Keratinocyte (primary cell): Measurements from ENCODE around the gene ASAP3. TPM values are rescaled to one million over a fixed set of nuclear protein-coding genes. Genes with fewer than 3 reads are reported as not detected.

Experiments used
- DNase-seq: peaks from one replicate; pipeline ENCODE4 v3.0.0-alpha.2; 2011; ENCODE audit warnings: low read depth, missing footprints, low spot score
- FAIRE-seq: peaks from 2 replicates; lab custom pipeline; 2011; peaks lifted over from hg19 to GRCh38; lab: Jason Lieb, UNC
- H2AFZ ChIP-seq: 2 replicates; pipeline ENCODE4 v1.6.0; 2012; ENCODE audit warnings: low read length, control low read depth, inconsistent platforms; ENCODE audit not compliant: control insufficient read depth
- H3K27ac ChIP-seq: 2 replicates; pipeline ENCODE4 v1.5.1; 2011; ENCODE audit warnings: low read length; ENCODE audit not compliant: control insufficient read depth, insufficient read depth
- H3K27me3 ChIP-seq: 3 replicates; pipeline ENCODE4 v1.6.0; 2011; ENCODE audit warnings: low read length; ENCODE audit not compliant: control insufficient read depth, insufficient read depth; ENCODE audit errors: extremely low read depth
- H3K36me3 ChIP-seq, 2 experiments: 2 replicates in 1 of 2; 3 replicates in 1 of 2; pipeline ENCODE4 v1.5.1; 2011; ENCODE audit warnings: low read length in 2 of 2, mild to moderate bottlenecking in 1 of 2; ENCODE audit not compliant: control insufficient read depth in 2 of 2, insufficient read depth in 2 of 2; ENCODE audit errors: extremely low read depth in 1 of 2
- H3K4me1 ChIP-seq: 3 replicates; pipeline ENCODE4 v1.5.1; 2011; ENCODE audit warnings: low read length; ENCODE audit not compliant: control insufficient read depth, insufficient read depth; ENCODE audit errors: extremely low read depth
- H3K4me2 ChIP-seq: 3 replicates; pipeline ENCODE4 v1.6.0; 2011; ENCODE audit warnings: low read depth, low read length; ENCODE audit not compliant: control insufficient read depth, insufficient read depth; ENCODE audit errors: extremely low read depth
- H3K4me3 ChIP-seq, 3 experiments: fragments of 200-600 bp in 1 of 3; sonication (generic) in 1 of 3; 2 replicates in 2 of 3; 3 replicates in 1 of 3; pipeline ENCODE4 v1.5.1; 2011 to 2016; ENCODE audit warnings: low read length in 3 of 3, mild to moderate bottlenecking in 3 of 3, control low read depth in 2 of 3, inconsistent platforms in 1 of 3, low read depth in 1 of 3, mixed read lengths in 1 of 3, mixed run types in 1 of 3, moderate library complexity in 1 of 3; ENCODE audit not compliant: control insufficient read depth in 2 of 3, insufficient read depth in 2 of 3; ENCODE audit errors: extremely low read depth in 1 of 3
- H3K79me2 ChIP-seq: 2 replicates; pipeline ENCODE4 v1.6.0; 2012; ENCODE audit warnings: low read length; ENCODE audit not compliant: control insufficient read depth, insufficient read depth
- H3K9ac ChIP-seq: 3 replicates; pipeline ENCODE4 v1.6.0; 2011; ENCODE audit warnings: low read length; ENCODE audit not compliant: control insufficient read depth, insufficient read depth; ENCODE audit errors: extremely low read depth
- H3K9me1 ChIP-seq: 3 replicates; pipeline ENCODE4 v1.6.0; 2011; ENCODE audit warnings: low read length; ENCODE audit not compliant: control insufficient read depth, insufficient read depth; ENCODE audit errors: extremely low read depth
- H3K9me3 ChIP-seq: 2 replicates; pipeline ENCODE4 v1.5.1; 2012; ENCODE audit warnings: low read depth, low read length; ENCODE audit not compliant: control insufficient read depth
- H4K20me1 ChIP-seq: 3 replicates; pipeline ENCODE4 v1.6.0; 2011; ENCODE audit warnings: low read length; ENCODE audit not compliant: control insufficient read depth, insufficient read depth; ENCODE audit errors: extremely low read depth
- CTCF ChIP-seq, 3 experiments: IDR thresholded peaks in 1 of 3; conservative IDR thresholded peaks in 1 of 3; optimal IDR thresholded peaks in 1 of 3; 2 replicates in 2 of 3; 3 replicates in 1 of 3; pipeline versions ENCODE3 to v1.5.1; 2011; ENCODE audit warnings: low read length in 3 of 3, mild to moderate bottlenecking in 3 of 3, moderate library complexity in 2 of 3, control low read depth in 1 of 3, inconsistent platforms in 1 of 3; ENCODE audit not compliant: insufficient read depth in 2 of 3; ENCODE audit errors: extremely low read depth in 1 of 3
- EZH2 ChIP-seq: IDR thresholded peaks from one replicate; pipeline ENCODE4 v1.6.1; 2012; ENCODE audit warnings: inconsistent platforms, mild to moderate bottlenecking, low read length, moderate library complexity
- dilution Hi-C: fragments of 300-500 bp; cut with MboI; formaldehyde crosslinking; loops from one replicate; pipeline ENCODE4 v1.7.0; 2020; ENCODE audit warnings: low sequenced_read_pairs; ENCODE audit not compliant: extremely low pct_ligation_motif_present
- polyA plus RNA-seq, 5 experiments: library from polyadenylated mRNA; depleted of rRNA in 3 of 5; stranded (reverse) in 3 of 5; stranded (forward) in 1 of 5; unstranded in 1 of 5; fragments of >200 nt; gene quantifications; 1 replicate in 1 of 5; 2 replicates in 3 of 5; 3 replicates in 1 of 5; pipeline versions ENCODE4 v1.2.1 to v1.2.3, GENCODE V29; 2011 to 2012; ENCODE audit warnings: missing spikeins in 2 of 5, low read depth in 1 of 5, low replicate concordance in 1 of 5

The ASAP3 gene
- polyA plus RNA-seq, 1 donor (not counting 4 experiments of a cell fraction or from before 2014, with no cell fraction given) = 11.4 TPM

GRCh38 chr1:23473037-23473800 lies 10.8 kb downstream of the ASAP3 start:
- no peaks in the 10 kb centered on the region for H3K27me3 ChIP-seq
- peak; percentile 97 for FAIRE-seq
- H3K9me3 ChIP-seq = no peaks in the 10 kb centered on the region
- peak; percentile 67 for DNase-seq
- H3K9me1 ChIP-seq = no peaks in the 10 kb centered on the region
- H3K27ac ChIP-seq = peak overlapping the region; percentile 87
- no peaks in the 10 kb centered on the region for H3K36me3 ChIP-seq
- H4K20me1 ChIP-seq = no peaks in the 10 kb centered on the region
- no peaks in the 10 kb centered on the region for H3K79me2 ChIP-seq
- dilution Hi-C loops = no loop called here
- no peak overlapping the region for H2AFZ ChIP-seq
- peak overlapping the region in 1 of 3 experiments; percentile 26 for H3K4me3 ChIP-seq
- peak overlapping the region; percentile 67 for H3K9ac ChIP-seq
- no peak for TF ChIP-seq EZH2
- no peak for TF ChIP-seq CTCF (optimal IDR thresholded peaks at IDR 0.05 in 1 of 3, IDR thresholded peaks at IDR 0.05 in 1 of 3, conservative IDR thresholded peaks at IDR 0.05 in 1 of 3; ENCODE audit: extremely low read depth in 1 of 3, insufficient read depth in 2 of 3, low read length in 3 of 3)
- peak overlapping the region; percentile 63 for H3K4me2 ChIP-seq
- H3K4me1 ChIP-seq = peaks cover 48% of the 10 kb centered on the region

- no peaks in the 10 kb centered on the region for H3K9me1 ChIP-seq
- H3K9ac ChIP-seq = peak overlapping the region; percentile 67
- H4K20me1 ChIP-seq = no peaks in the 10 kb centered on the region
- dilution Hi-C loops = no loop called here
- H3K4me1 ChIP-seq = peaks cover 47% of the 10 kb centered on the region
- DNase-seq (no peak), FAIRE-seq (peak; percentile 36)
- no peaks in the 10 kb centered on the region for H3K79me2 ChIP-seq
- H3K27ac ChIP-seq = peak overlapping the region; percentile 87
- no peaks in the 10 kb centered on the region for H3K27me3 ChIP-seq
- TF ChIP-seq EZH2 (no peak), CTCF (optimal IDR thresholded peaks at IDR 0.05 in 1 of 3, IDR thresholded peaks at IDR 0.05 in 1 of 3, conservative IDR thresholded peaks at IDR 0.05 in 1 of 3; ENCODE audit: extremely low read depth in 1 of 3, insufficient read depth in 2 of 3, low read length in 3 of 3) (no peak)
- H3K36me3 ChIP-seq = no peaks in the 10 kb centered on the region
- no peak overlapping the region for H2AFZ ChIP-seq
- no peak overlapping the region for H3K4me3 ChIP-seq
- H3K9me3 ChIP-seq = no peaks in the 10 kb centered on the region
- peak overlapping the region; percentile 63 for H3K4me2 ChIP-seq
Observed at GRCh38 chr1:23472351-23473036, 11.5 kb downstream of the ASAP3 start.
